A673 (cell line): ENCODE data around the gene AMZ2. TPM values are rescaled to one million over a fixed set of nuclear protein-coding genes. Genes with fewer than 3 reads are reported as not detected.
"Not testable (repeated sequence)": the region's sequence is repeated elsewhere in the genome, so short reads cannot be mapped to it uniquely, and the experiment has no call there.

Experiments
- BruUV-seq: library from RNA; stranded (reverse); fragments of 400-500 nt; replicated peaks from 2 replicates; lab custom pipeline; 2021; lab: Mats Ljungman, UMichigan
- CTCF ChIA-PET: fragments of 300-600 bp; sonication (Branson Sonifier 250); formaldehyde crosslinking; loops from one replicate; lab custom pipeline; 2022; ENCODE audit warnings: antibody characterized with exemption; lab: Charles Lee
- POLR2A ChIA-PET: fragments of 300-600 bp; sonication (Branson Sonifier 250); formaldehyde crosslinking; loops from one replicate; lab custom pipeline; 2022; ENCODE audit warnings: antibody characterized with exemption; ENCODE audit not compliant: low non-redundant PET; lab: Charles Lee
- DNase-seq: peaks from one replicate; pipeline ENCODE4 v3.0.0-alpha.2; 2015; ENCODE audit warnings: low spot score
- H3K27ac ChIP-seq: fragments of 200-600 bp; sonication (generic); 2 replicates; pipeline ENCODE4 v1.5.1; 2016; ENCODE audit warnings: mixed run types, low read depth, mild to moderate bottlenecking, mixed read lengths, antibody characterized with exemption, low read length; ENCODE audit not compliant: poor library complexity, severe bottlenecking
- H3K27me3 ChIP-seq: fragments of 200-600 bp; sonication (generic); replicated peaks from 2 replicates; pipeline ENCODE4 v1.6.1; 2017; ENCODE audit warnings: mixed run types, low read depth, mild to moderate bottlenecking, mixed read lengths, antibody characterized with exemption, low read length; ENCODE audit not compliant: insufficient read depth, poor library complexity
- H3K36me3 ChIP-seq: fragments of 200-600 bp; sonication (generic); 2 replicates; pipeline ENCODE4 v1.6.1; 2016; ENCODE audit warnings: mixed run types, mild to moderate bottlenecking, mixed read lengths, antibody characterized with exemption, low read length; ENCODE audit not compliant: insufficient read depth, poor library complexity, severe bottlenecking
- H3K4me1 ChIP-seq: fragments of 200-600 bp; sonication (generic); 2 replicates; pipeline ENCODE4 v1.6.1; 2017; ENCODE audit warnings: mixed run types, mild to moderate bottlenecking, mixed read lengths, antibody characterized with exemption, low read length; ENCODE audit not compliant: insufficient read depth, poor library complexity, severe bottlenecking
- H3K4me3 ChIP-seq: fragments of 200-600 bp; sonication (generic); 2 replicates; pipeline ENCODE4 v1.5.1; 2016; ENCODE audit warnings: low read depth, mixed run types, mild to moderate bottlenecking, mixed read lengths, low read length; ENCODE audit not compliant: poor library complexity, severe bottlenecking
- H3K9me3 ChIP-seq: fragments of 200-600 bp; sonication (generic); 2 replicates; pipeline ENCODE4 v1.6.1; 2016; ENCODE audit warnings: mixed run types, low read depth, mild to moderate bottlenecking, mixed read lengths, antibody characterized with exemption, low read length; ENCODE audit not compliant: poor library complexity, severe bottlenecking
- CTCF ChIP-seq: fragments of 300-800, 200-600 bp; sonication (generic); conservative IDR thresholded peaks from 2 replicates; pipeline ENCODE4 v1.5.1; 2017; ENCODE audit warnings: low read depth, mild to moderate bottlenecking, antibody characterized with exemption, low read length, moderate library complexity, mixed read lengths
- EZH2 ChIP-seq: fragments of 200-600 bp; sonication (generic); IDR thresholded peaks from 2 replicates; pipeline ENCODE4 v1.6.1; 2017; ENCODE audit warnings: borderline replicate concordance, low read depth, mild to moderate bottlenecking, mixed read lengths, antibody characterized with exemption, low read length; ENCODE audit not compliant: poor library complexity, severe bottlenecking
- intact Hi-C: fragments of 100-400 bp; cut with micrococcal nuclease; formaldehyde crosslinking; loops from one replicate; pipeline ENCODE4 v1.10.0; 2022; ENCODE audit not compliant: unreplicated experiment
- total RNA-seq: library from RNA; stranded (reverse); gene quantifications from 2 replicates; pipeline ENCODE4 v1.2.3, GENCODE V29; 2021

The AMZ2 gene
- total RNA-seq, 1 experiment from 2014 or later: 80.4 TPM

DNA sequence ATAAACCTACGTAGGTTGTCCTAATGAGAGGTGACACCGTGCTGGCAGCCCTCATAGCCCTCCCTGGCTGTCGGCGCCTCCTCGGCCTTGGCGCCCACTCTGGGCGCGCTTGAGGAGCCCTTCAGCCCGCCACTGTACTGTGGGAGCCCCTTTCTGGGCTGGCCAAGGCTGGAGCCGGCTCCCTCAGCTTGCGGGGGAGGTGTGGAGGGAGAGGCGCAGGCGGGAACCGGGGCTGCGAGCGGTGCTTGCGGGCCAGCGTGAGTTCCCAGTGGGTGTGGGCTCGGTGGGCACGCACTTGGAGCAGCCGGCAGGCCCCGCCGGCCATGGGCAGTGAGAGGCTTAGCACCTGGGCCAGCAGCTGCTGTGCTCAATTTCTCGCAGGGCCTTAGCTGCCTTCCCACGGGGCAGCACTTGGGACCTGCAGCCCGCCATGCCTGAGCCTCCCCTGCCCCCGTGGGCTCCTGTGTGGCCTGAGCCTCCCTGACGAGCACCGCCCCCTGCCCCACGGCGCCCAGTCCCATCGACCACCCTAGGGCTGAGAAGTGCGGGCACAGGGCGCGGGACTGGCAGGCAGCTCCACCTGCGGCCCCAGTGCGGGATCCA is 40.1 kb upstream of the AMZ2 start:
- Histone ChIP-seq H3K4me3 (no peak overlapping the region), H3K27ac (no peak overlapping the region), H3K36me3 (no peaks in the 10 kb centered on the region), H3K9me3 (no peaks in the 10 kb centered on the region), H3K4me1 (peaks cover 4% of the 10 kb centered on the region), H3K27me3 (no peaks in the 10 kb centered on the region)
- BruUV-seq: no TSS peak
- intact Hi-C loops: loop anchor here (10.0 kb wide), 1 partner anchor 153 kb away; no protein-coding TSS in a partner anchor
- ChIA-PET CTCF (no interaction called here), POLR2A (interaction anchor here (0.6 kb wide), 1 partner anchor 35 kb away, joined by 5 read pairs; no protein-coding TSS in a partner anchor)
- DNase-seq: no peak
- TF ChIP-seq EZH2 (no peak), CTCF (no peak)

GRCh38 chr17:68208651-68209050 is 39.2 kb upstream of the AMZ2 start:
- DNase-seq, POLR2A ChIA-PET, H3K9me3 ChIP-seq, H3K36me3 ChIP-seq, H3K4me3 ChIP-seq, BruUV-seq, H3K4me1 ChIP-seq, H3K27ac ChIP-seq, CTCF ChIA-PET, H3K27me3 ChIP-seq: not testable (repeated sequence)
- intact Hi-C loops: loop anchor here (10.0 kb wide), 1 partner anchor 154 kb away; no protein-coding TSS in a partner anchor

GRCh38 chr17:68209191-68209900 is 38.5 kb upstream of the AMZ2 start:
- DNase-seq, H3K27me3 ChIP-seq, H3K27ac ChIP-seq, CTCF ChIA-PET, H3K36me3 ChIP-seq, H3K4me1 ChIP-seq, H3K9me3 ChIP-seq, H3K4me3 ChIP-seq, POLR2A ChIA-PET, BruUV-seq: not testable (repeated sequence)
- intact Hi-C loops: loop anchor here (10.0 kb wide), 1 partner anchor 155 kb away; no protein-coding TSS in a partner anchor

DNA sequence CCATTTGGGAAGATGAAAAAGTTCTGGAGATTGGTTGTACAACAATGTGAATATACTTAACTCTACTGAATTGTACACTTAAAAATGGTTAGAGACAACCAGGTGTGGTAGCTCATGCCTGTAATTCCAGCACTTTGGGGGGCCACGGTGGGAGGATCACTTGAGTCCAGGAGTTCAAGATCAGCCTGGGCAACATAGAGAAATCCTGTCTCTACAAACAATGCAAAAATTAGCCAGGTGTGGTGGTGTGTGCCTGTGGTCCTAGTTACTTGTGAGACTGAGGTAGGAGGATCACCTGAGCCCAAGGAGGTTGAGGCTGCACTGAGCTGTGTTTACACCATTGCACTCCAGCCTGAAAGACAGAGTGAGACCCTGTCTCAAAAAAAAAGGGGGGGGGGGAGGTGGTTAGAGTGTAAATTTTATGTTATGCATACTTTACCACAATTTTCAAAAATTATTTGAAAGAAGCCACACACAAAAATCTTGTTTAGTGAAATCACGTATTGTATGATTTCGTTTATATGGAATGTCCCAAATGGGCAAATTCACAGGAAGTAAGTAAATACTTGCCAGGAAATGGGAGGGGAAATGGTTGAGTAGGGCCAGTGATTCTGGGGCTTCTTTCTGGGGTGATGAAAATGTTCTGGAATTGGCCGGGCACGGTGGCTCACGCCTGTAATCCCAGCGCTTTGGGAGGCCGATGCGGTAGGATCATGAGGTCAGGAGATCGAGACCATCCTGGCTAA is 37.1 kb upstream of the AMZ2 start:
- intact Hi-C loops: no loop called here
- H3K4me3 ChIP-seq: no peak overlapping the region
- no peaks in the 10 kb centered on the region for H3K27me3 ChIP-seq
- H3K36me3 ChIP-seq: no peaks in the 10 kb centered on the region
- no TSS peak for BruUV-seq
- POLR2A ChIA-PET: no interaction called here
- TF ChIP-seq EZH2 (no peak), CTCF (no peak)
- H3K4me1 ChIP-seq: no peaks in the 10 kb centered on the region
- CTCF ChIA-PET: no interaction called here
- DNase-seq: no peak
- H3K27ac ChIP-seq: no peak overlapping the region
- no peaks in the 10 kb centered on the region for H3K9me3 ChIP-seq

- H3K4me3 ChIP-seq, CTCF ChIA-PET, POLR2A ChIA-PET, H3K36me3 ChIP-seq, H3K27me3 ChIP-seq, H3K4me1 ChIP-seq, BruUV-seq, H3K9me3 ChIP-seq, DNase-seq, H3K27ac ChIP-seq, intact Hi-C loops: not testable (repeated sequence)
Observed at GRCh38 chr17:68213428-68214411, 34.1 kb upstream of the AMZ2 start.
